Activated CD4-positive, alpha-beta T cell treated with anti-CD3 and anti-CD28 coated beads, Interleukin-2, amount 50 U/mL, for 4 hours (primary cell): Measurements from ENCODE around the gene CCDC71L.
A peak's percentile ranks its signal among the peaks of the same experiment; 100 is the strongest.
"Not testable (repeated sequence)": the region's sequence is repeated elsewhere in the genome, so short reads cannot be mapped to it uniquely, and the experiment has no call there.

Source experiments
- DNase-seq, 2 experiments: peaks; one replicate each; pipeline ENCODE4 v3.0.0-alpha.2; 2020

Gene CCDC71L

DNA sequence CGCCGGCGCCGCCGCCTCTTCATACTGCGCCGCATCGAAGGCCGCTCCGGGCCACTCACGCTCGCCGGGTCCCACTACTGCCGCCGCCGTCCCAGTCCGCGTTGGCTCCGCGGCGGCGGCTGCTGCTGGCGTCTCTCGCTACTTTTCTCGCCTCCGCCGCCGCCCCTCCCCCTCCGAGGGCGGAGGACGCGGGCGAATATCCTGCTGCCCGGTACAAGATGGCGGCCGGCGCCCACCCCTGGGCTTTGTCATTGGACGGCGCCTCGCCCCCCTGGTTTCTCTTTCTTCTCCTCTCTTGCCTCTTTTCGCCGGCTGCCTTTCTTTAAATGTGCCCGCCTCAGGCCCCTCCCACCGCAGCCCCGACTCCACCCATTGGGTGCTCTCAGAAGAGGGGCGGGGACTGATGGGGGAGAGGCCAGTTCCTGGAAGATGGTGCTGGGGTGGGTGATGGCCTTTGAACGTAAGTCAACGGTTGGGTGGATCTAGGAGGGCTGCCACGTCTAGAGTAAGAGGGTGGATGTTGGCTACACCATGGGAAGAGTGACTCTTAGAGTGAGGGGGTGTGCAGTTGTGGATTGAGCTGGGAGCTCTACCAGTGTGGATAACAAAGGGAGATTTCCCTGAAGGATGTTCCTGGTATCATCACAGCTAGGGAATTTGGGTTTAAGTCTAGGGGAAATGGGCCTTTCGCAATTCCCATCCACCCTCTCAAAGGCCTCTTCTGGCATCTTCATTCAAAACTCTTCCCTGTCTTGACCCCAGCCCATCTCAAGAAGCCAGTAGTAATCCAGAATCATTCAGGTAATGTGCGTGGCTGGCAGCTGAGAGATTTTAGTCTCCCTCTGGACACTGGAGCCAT lies at the start of gene CCDC71L:
Gene CCDC71L, minus strand, starts transcription at position 297 of the 859 bp plus-strand sequence. Its CDS starts 262 bp downstream, at position 35.
- DNase-seq, result peak; percentile 91 to 92

DNA sequence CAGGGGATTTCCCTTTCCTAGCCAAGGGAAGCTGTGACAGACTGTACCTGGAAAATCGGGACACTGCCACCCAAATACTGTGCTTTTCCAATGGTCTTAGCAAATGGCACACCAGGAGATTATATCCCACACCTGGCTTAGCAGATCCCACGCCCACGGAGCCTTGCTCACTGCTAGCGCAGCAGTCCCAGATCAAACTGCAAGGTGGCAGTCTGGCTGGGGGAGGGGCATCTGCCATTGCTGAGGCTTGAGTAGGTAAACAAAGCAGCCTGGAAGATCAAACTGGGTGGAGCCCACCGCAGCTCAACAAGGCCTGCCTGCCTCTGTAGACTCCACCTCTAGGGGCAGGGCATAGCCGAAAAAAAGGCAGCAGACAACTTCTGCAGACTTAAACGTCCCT lies 48.6 kb upstream of the CCDC71L start:
- not testable (repeated sequence) for DNase-seq

DNA sequence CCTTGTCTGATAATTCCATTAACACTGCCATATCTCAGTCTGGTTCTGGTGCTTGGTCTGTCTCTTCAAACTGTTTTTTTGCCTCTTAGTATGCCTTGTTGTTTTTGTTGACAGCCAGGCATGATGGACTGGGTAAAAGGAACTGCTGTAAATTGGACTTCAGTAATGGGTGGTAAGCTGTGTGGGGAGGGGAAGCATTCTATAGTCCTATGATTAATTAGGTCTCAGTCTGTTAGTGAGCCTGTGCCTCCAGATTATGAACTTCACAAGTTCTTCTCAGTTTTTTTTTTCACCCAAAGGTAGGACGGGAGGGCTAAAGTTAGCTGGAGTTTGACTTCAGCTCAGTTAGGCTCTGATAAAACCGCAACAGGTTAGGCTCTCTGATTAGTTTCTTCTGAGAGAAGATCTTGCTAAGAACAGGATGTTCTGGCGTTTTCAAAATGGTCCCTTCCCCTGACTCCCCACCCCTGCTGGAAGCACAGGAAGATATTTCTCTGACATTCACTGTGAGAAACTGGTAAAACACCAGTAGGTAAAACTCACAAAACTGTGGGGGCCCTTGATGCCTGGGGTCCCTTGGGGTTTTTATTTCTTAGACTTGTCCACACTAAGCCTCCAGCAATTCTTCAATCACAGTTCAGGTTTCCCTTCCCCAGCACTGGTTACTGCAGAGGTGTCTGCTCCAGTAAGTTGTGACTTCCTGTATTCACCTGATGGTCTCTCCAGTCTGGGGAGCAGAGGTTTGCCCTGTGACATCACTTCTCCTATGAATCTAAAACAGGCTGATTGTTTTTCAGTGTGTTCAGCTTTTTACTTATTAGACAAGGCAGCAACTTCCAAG lies 43.3 kb upstream of the CCDC71L start:
- no peak for DNase-seq

DNA sequence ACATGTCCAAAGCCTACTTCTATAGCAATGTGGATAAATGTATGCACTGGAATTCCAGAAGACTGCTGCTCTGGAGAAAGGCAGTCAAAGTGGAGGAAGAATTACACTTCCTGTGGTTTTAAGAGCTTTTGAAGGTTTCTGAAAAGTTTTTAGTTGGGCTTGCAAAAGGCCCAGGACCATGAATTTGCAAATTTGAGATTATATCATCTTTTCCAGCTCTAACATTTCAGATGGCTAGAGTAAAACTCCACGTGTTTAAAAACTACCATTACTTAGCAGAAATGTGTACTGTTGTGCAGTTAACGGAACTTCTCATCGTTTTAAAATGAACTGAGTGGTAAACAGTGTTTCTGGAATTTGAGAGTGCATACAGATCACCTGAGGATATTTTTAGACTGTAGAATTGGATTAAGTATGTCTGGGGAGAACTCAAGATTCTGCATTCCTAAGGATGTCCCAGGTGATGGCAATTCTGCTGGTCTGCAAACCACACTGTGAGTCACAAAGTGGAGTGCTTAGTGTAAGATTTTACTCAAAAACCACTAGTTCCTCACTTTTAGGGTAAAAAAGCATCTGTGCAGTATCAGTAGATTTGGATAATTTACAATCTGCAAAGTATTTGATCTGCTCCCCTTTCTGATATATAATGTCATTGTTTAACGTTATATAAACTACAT lies 32.9 kb upstream of the CCDC71L start:
- DNase-seq, result no peak

DNA sequence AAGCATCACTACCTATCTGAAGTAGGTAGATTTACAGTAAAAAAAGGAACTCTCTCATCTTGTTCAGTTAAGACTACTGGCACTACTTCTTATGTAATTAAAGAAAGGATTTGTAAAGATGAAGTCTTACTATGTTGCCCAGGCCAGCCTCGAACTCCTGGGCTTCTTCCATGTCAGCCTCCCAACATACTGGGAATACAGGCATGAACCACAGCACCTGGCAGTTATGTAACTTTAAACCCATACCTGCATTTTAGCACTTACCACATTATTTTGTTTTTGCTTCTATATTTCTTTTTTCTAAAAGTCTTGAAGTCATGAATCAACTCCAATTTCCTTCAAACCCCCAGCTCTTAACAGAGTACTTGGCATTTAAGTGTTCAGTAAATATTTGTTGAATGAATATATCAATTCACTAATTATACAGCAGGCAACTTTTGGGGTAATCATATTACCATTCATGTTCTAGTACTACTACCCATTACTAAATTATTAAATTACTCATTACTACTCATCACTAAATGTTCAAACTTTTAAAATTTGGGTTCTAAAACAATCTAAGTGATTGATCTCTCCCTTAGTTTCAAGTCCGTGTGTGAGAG lies 31.6 kb upstream of the CCDC71L start:
- no peak for DNase-seq

DNA sequence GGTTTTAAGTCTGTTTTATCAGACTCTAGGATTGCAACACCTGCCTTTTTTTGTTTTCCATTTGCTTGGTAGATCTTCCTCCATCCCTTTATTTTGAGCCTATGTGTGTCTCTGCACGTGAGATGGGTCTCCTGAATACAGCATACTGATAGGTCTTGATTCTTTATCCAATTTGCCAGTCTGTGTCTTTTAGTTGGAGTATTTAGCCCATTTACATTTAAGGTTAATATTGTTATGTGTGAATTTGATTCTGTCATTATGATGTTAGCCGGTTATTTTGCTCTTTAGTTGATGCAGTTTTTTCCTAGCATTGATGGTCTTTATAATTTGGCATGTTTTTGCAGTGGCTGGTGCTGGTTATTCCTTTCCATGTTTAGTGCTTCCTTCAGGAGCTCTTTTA lies 27.2 kb upstream of the CCDC71L start:
- DNase-seq, result not testable (repeated sequence)

DNA sequence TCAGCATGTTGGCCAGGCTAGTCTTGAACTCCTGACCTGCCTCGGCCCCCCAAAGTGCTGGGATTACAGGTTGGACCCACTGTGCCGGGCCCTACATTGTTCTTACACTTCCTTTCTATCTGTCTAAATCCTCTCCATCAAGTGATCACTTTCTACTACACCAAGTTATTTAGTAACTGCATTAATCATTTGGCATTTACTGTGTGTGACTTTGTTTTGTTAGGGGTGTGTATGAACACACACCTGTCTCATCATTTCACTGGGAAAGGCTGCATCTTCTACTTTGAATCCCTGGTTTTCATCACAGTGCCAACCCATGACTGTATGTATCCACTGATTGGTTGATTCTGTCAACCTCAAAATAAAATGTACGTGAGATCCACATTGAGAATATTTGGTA lies 23.0 kb upstream of the CCDC71L start:
- DNase-seq, result no peak

DNA sequence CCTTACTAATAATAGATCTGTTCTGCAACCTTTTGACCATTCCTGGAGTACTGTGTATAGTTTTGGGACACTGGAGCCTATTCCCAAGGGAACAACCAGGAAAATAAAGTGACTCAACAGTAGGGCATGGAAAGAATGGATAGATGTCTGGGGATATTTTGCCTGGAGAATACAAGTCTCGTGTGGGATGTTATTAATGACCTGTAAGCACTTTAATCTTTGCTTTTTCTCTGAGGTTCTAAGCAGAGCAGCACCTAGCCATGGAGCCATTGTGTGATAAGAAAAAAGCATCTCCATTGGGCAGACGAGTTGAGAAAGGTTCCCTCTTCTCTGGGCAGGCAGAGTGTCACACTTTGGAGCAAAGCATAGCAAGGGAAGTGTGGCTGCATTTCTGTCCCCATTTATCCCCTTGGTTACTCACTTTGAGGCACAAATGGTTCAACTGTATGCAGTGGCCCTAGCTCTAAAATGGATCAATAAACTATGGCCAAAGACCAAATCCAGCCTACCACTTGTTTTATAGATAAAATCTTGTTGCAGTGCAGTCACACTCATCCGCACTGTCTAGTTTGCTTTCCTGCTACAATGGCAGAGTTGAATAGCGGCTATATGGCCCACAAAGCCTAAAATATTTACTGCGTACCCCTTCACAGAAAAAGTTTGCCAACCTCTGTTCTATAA lies 21.0 kb upstream of the CCDC71L start:
- no peak for DNase-seq

DNA sequence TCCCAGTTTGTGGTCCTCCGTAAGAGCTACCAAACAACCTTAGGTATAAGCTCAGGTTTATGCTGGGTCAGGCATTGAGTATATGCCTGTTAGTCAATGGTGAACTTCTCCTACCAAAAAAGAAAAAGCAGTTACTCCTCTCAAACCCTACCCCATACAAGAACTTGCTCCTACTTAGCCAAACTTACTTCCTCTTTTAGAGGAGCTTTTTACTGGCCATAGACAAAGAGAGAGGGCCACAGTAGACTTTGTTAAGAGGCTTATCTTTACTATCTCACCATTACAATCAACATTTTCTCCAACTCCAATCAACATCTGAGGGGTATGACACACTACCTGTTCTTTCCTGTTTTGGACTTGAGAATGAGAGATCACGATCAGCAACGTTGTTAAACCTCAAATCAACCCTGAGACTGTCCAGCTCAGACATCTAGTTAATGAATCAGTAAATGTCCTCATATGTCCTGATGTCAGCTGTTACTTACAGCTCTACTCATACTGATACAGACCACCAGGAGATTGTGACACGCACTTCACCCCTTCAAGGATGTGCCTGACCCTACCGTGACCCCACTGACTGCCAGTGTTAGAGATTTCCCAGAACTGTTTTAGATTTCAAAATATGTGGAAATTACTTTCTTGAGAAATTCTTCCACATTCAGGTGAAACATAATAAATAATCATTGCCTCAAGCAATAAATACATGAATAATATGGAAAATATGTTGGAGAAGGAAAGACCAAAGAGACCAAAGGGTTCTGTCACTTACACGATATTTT lies 18.4 kb upstream of the CCDC71L start:
- DNase-seq, result no peak

DNA sequence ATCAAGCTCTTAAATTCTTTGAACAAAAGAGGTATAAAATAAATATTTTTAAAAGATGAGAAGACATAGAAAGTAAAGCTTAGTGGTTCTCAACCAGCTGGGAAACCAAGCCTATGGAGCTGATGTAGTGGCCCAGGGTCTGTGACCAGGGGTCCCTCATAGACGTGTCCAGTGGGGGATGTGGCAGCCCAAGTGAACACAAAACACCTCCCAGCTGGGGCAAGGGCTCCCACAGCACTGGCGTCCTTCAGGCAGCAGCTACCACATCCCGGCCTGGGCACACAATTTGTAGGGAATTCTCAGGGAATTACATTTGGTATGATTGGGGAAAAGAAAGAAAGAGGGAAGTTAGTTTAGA lies 17.8 kb upstream of the CCDC71L start:
- DNase-seq, result no peak

DNA sequence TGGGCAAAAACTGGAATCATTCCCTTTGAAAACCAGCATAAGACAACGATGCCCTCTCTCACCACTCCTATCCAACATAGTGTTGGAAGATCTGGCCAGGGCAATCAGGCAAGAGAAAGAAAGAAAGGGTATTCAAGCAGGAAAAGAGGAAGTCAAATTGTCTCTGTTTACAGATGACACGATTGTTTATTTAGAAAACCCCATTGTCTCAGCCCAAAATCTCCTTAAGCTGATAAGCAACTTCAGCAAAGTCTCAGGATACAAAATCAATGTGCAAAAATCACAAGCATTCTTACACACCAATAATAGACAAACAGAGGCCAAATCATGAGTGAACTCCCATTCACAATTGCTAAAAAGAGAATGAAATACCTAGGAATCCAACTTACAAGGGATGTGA lies 15.5 kb upstream of the CCDC71L start:
- DNase-seq, result not testable (repeated sequence)

DNA sequence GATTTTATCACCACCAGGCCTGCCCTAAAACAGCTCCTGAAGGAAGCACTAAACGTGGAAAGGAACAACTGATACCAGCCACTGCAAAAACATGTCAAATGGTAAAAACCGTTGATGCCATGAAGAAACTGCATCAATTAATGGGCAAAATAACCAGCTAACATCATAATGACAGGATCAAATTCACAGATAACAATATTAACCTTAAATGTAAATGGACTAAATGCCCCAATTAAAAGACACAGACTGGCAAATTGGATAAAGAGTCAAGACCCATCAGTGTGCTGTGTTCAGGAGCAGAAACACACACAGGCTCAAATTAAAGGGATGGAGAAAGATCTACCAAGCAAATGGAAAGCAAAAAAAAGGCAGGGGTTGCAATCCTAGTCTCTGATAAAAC lies 12.7 kb upstream of the CCDC71L start:
- DNase-seq, result not testable (repeated sequence)

DNA sequence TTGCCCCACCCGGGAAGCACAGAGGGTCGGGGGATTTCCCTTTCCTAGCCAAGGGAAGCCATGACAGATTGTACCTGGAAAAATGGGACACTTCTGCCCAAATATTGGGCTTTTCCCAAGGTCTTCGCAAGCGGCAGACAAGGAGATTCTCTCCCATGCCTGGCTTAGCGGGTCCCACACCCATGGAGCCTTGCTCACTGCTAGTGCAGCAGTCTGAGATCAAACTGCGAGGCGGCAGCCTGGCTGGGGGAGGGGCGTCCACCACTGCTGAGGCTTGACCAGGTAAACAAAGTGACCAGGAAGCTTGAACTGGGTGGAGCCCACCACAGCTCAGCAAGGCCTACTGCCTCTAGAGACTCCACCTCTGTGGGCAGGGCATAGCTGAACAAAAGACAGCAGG lies 11.0 kb upstream of the CCDC71L start:
- DNase-seq, result not testable (repeated sequence)

DNA sequence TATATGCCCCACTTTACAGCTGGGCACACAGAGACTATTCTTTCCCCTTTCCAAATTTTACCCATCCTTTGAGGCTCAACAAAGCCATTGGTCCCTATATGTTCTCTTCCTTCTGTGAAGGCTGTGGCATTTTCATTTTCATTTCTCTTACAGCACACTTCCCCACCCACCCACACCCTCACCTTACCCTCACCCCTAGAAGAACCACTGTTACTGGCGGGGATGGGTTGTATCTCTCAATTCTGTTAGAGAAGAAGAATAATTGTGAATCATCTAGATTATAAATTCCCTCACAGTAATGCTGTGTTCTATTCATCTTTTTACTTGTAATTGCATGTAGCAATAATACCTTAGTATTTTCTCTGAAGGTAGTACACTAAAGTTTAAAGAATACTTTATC lies 10.2 kb upstream of the CCDC71L start:
- DNase-seq, result no peak

DNA sequence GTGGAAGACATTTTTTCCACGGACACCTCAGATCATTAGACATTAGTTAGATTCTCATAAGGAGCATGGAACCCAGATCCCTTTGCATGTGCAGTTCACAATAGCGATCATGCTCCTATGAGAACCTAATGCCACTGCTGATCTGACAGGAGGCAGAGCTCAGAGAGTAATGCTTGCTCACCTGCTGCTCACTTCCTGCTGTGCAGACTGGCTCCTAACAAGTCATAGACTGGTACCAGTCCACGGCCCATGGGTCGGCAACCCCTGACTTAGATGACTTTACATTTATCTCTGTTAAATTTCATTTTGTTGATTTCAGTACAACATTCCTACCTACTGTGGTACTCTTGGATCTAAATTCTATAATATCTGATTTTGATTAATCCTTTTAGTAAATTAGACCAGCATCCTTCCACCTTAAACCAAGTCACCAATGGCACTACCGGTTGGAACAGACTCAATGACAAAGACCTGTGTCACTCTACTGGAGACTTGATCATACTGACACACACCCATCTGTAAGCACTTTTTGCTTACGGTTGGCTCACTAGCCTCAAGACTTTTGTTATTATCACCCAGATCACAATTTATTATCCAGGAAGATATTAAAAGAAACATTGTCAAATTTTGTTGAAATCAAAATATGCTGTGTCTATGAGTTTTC lies 8.0 kb upstream of the CCDC71L start:
- no peak for DNase-seq

DNA sequence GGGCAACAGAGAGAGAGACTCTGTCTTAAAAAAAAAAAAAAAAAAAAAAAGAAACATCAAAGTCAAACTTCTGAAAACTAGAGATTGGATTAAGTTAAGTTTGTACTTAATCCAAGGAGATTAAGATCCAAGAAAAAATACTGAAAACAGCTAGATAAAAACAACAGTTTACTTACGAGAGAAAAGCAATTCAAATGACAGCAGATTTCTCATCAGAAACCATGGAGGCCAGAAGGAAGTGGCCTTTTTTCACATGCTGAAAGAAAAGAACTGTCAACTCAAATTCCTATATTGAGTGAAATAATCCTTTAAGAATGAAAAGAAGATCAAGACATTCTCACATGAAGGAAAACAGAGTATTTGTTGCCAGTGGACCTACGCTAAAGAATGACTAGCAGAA lies 5.4 kb upstream of the CCDC71L start:
- no peak for DNase-seq

DNA sequence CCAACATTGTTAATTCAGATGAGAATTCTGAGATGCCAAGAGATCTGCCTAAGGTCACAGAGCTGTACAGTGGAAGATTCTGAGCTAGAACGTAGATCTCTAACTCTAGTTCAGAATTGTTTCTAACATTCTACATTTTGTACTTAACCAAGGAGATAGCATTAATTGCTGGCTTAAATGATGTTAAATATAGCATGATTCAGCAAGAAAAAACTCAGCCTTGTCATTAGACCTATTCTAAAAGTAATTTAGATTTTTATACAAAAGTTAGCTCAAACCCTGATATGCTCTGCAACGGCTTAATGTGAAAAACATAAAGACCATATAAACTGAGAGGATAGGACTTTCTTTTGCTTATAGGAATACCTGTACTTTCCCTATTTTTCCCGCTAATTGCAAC lies 3.4 kb upstream of the CCDC71L start:
- DNase-seq, result no peak

DNA sequence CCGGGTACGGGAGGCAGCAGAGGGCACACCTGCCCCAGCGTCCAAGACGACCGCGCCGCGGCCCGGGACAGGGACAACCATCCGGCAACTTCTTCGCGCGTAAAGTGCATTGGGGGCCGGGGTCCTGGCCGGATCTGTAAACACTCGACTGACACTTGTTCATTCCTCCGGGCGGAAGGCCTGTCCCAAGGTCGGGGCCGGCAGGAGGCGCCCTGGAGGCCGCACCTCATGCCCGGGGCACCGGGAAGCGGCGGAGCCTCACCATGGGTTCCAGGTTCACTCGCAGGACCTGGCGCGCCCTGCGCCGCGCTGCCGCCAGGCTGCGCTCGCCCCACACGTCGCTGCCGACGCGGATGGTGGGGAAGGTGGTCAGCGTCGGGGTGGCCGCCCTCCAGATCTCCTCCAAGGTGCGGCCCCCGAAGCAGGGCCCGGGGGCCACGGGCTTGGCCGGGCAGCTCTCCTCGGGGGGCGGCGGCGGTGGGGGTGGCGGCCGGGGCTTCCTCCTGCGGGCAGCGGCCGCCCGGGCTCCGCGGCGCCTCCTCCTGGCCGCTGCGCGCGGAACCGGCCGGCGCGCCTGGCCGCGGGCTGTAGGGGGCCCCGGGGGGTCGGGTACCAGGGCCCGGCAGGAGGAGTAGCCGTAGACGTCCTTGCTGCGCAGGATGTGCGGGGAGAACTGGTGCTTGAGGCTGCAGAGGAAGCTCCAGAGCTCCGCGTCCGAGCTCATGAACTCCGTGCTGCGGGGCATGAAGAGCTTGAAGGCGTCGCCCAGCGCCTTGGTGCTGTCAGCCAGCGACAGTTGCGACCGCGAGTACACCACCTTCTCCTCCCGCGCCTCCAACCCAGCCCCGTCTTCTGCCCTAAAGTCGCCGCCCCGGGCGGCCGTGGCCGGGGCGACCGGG lies 746 bp downstream of the CCDC71L start:
- DNase-seq, result peak; percentile 73 to 79

DNA sequence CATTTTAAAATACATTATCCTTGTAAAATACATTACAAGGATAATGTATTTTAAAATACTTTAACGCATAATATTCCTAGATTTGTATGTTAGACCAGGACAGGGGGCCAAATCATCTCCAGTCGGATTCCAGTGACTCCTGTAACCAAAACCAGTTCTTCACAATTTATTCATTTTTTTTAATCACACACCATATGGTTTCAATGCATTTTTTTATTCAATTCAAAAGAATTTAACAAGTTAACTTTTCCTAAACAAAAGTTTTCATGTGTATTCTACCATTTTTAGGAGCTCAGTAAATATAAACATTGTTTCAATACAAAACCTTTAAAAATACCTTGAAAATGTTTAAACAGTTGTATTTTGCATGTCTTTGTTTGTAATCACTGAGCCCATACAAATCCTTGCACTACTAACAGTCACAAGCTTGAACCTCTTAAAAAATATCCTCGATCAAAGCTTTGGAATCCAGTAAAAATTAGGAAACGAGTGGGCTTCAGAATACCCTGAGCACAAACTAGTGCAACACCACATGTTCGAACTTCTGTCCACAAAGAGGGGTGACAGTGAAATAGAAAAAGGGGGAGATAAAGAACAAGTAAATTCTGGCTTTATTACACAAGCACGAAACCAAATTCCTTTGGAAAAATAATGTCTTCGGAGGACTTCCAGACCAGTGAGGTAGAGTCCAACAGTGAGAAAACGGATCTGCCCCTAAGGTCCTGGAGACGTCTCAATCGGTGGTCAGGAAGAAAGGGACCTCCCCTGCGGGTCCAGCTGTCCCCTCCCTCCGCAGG lies 1.6 kb downstream of the CCDC71L start:
- DNase-seq, result no peak
